ENCODE results near the gene LZTR1. TPM values are rescaled to one million over a fixed set of nuclear protein-coding genes. Genes with fewer than 3 reads are reported as not detected.
"Not testable (repeated sequence)": the region's sequence is repeated elsewhere in the genome, so short reads cannot be mapped to it uniquely, and the experiment has no call there.

LZTR1 gene
- polyA plus RNA-seq, 1 donor from 2014 or later = 11.9 TPM

GRCh38 chr22:20967697-20968211 is 14.3 kb upstream of the LZTR1 start:
- Mint-ChIP-seq H3K4me3 (peak overlapping the region in 2 of 4 donors; percentile 72 to 85), H3K4me1 (peaks cover 11 to 26% (median 23%) of the 10 kb centered on the region in 3 donors), H3K36me3 (no peaks in the 10 kb centered on the region), H3K9me3 (no peaks in the 10 kb centered on the region), H3K27ac (peak overlapping the region in 2 of 3 donors; percentile 86 to 92), H3K27me3 (peaks cover 1% of the 10 kb centered on the region)

GRCh38 chr22:20968281-20968977 is 13.7 kb upstream of the LZTR1 start:
- Mint-ChIP-seq H3K4me1 (peaks cover 11 to 26% (median 23%) of the 10 kb centered on the region in 3 donors), H3K27ac (peak overlapping the region in 2 of 3 donors; percentile 86 to 92), H3K36me3 (no peaks in the 10 kb centered on the region), H3K27me3 (peaks cover 1% of the 10 kb centered on the region), H3K9me3 (no peaks in the 10 kb centered on the region), H3K4me3 (peak overlapping the region; percentile 8 to 85 (median 70))

- H3K27ac Mint-ChIP-seq = peak overlapping the region in 1 of 3 donors; percentile 16
- peaks cover 2% of the 10 kb centered on the region for H3K27me3 Mint-ChIP-seq
- H3K9me3 Mint-ChIP-seq = no peaks in the 10 kb centered on the region
- peaks cover 11 to 17% (median 16%) of the 10 kb centered on the region in 3 donors for H3K4me1 Mint-ChIP-seq
- peak overlapping the region in 2 of 4 donors; percentile 32 to 72 for H3K4me3 Mint-ChIP-seq
- H3K36me3 Mint-ChIP-seq = peaks cover 3% of the 10 kb centered on the region
Measured at GRCh38 chr22:20970939-20971657, 11.0 kb upstream of the LZTR1 start.

GRCh38 chr22:20972014-20972694 is 9.9 kb upstream of the LZTR1 start:
- not testable (repeated sequence) for H3K27me3 Mint-ChIP-seq, H3K9me3 Mint-ChIP-seq, H3K36me3 Mint-ChIP-seq
- Mint-ChIP-seq H3K4me1 (peaks cover 11 to 16% (median 15%) of the 10 kb centered on the region in 3 donors), H3K4me3 (peak overlapping the region in 2 of 4 donors; percentile 43 to 72), H3K27ac (peak overlapping the region in 2 of 3 donors; percentile 53 to 74)

- Mint-ChIP-seq H3K36me3 (peaks cover 3% of the 10 kb centered on the region), H3K9me3 (no peaks in the 10 kb centered on the region), H3K27ac (no peak overlapping the region), H3K27me3 (peaks cover 2% of the 10 kb centered on the region), H3K4me1 (peaks cover 11 to 13% (median 13%) of the 10 kb centered on the region in 3 donors), H3K4me3 (no peak overlapping the region)
Measured at GRCh38 chr22:20972933-20973577, 9.0 kb upstream of the LZTR1 start.

- Mint-ChIP-seq H3K36me3 (peaks cover 3% of the 10 kb centered on the region), H3K27me3 (peaks cover 2% of the 10 kb centered on the region), H3K4me3 (no peak overlapping the region), H3K4me1 (peaks cover 5 to 8% (median 7%) of the 10 kb centered on the region in 3 donors), H3K27ac (no peak overlapping the region), H3K9me3 (peaks cover 0 to 4% (median 0%) of the 10 kb centered on the region in 3 donors)
Measured at GRCh38 chr22:20973634-20974286, 8.3 kb upstream of the LZTR1 start.

- Mint-ChIP-seq H3K27ac (no peak overlapping the region), H3K36me3 (peaks cover 3% of the 10 kb centered on the region), H3K27me3 (peaks cover 3% of the 10 kb centered on the region), H3K9me3 (peaks cover 0 to 8% (median 2%) of the 10 kb centered on the region in 3 donors), H3K4me3 (no peak overlapping the region), H3K4me1 (peaks cover 7 to 12% (median 10%) of the 10 kb centered on the region in 3 donors)
Measured at GRCh38 chr22:20974336-20974955, 7.7 kb upstream of the LZTR1 start.

- peak overlapping the region in 1 of 3 donors; percentile 25 for H3K27ac Mint-ChIP-seq
- peaks cover 0 to 8% (median 2%) of the 10 kb centered on the region in 3 donors for H3K9me3 Mint-ChIP-seq
- H3K27me3 Mint-ChIP-seq = peaks cover 3% of the 10 kb centered on the region
- H3K4me1 Mint-ChIP-seq = peaks cover 13 to 15% (median 14%) of the 10 kb centered on the region in 3 donors
- H3K4me3 Mint-ChIP-seq = peak overlapping the region in 1 of 4 donors; percentile 63
- H3K36me3 Mint-ChIP-seq = peaks cover 3% of the 10 kb centered on the region
Measured at GRCh38 chr22:20975541-20976290, 6.4 kb upstream of the LZTR1 start.

GRCh38 chr22:20976291-20976877 is 5.7 kb upstream of the LZTR1 start:
- Mint-ChIP-seq H3K4me1 (peaks cover 16 to 21% (median 17%) of the 10 kb centered on the region in 3 donors), H3K4me3 (no peak overlapping the region), H3K36me3 (peaks cover 3% of the 10 kb centered on the region), H3K9me3 (peaks cover 0 to 8% (median 2%) of the 10 kb centered on the region in 3 donors), H3K27me3 (peaks cover 3% of the 10 kb centered on the region), H3K27ac (peak overlapping the region in 1 of 3 donors; percentile 25)

- Mint-ChIP-seq H3K27ac (no peak overlapping the region), H3K4me1 (peaks cover 17 to 22% (median 21%) of the 10 kb centered on the region in 3 donors), H3K4me3 (peak overlapping the region in 2 of 4 donors; percentile 35 to 38), H3K9me3 (peaks cover 0 to 8% (median 2%) of the 10 kb centered on the region in 3 donors), H3K36me3 (peaks cover 3% of the 10 kb centered on the region), H3K27me3 (peaks cover 3% of the 10 kb centered on the region)
Measured at GRCh38 chr22:20977019-20977418, 5.1 kb upstream of the LZTR1 start.

- Mint-ChIP-seq H3K4me3 (peak overlapping the region in 2 of 4 donors; percentile 35 to 38), H3K9me3 (peaks cover 0 to 8% (median 2%) of the 10 kb centered on the region in 3 donors), H3K27ac (no peak overlapping the region), H3K4me1 (peaks cover 15 to 19% (median 19%) of the 10 kb centered on the region in 3 donors), H3K27me3 (peaks cover 3% of the 10 kb centered on the region), H3K36me3 (peaks cover 3% of the 10 kb centered on the region)
Measured at GRCh38 chr22:20977516-20978170, 4.5 kb upstream of the LZTR1 start.

- Mint-ChIP-seq H3K27ac (no peak overlapping the region), H3K4me1 (peaks cover 21 to 24% (median 22%) of the 10 kb centered on the region in 3 donors), H3K27me3 (peaks cover 3% of the 10 kb centered on the region), H3K9me3 (peaks cover 0 to 8% (median 2%) of the 10 kb centered on the region in 3 donors), H3K4me3 (peak overlapping the region in 1 of 4 donors; percentile 97), H3K36me3 (peaks cover 3% of the 10 kb centered on the region)
Measured at GRCh38 chr22:20978419-20978818, 3.7 kb upstream of the LZTR1 start.

All from IgD-negative memory B cell (primary cell).